Naive B cell (primary cell): ENCODE results near the gene OOEP. TPM values are rescaled to one million over a fixed set of nuclear protein-coding genes. Genes with fewer than 3 reads are reported as not detected.

Experiments used
- polyA plus RNA-seq, 6 donors: library from polyadenylated mRNA; unstranded; fragments of 300-500 nt; fragmentation: Illumina TruSeq; gene quantifications; one replicate each; pipeline ENCODE4 v1.2.3, GENCODE V29; 2021; ENCODE audit warnings: low read depth in 6 of 6

Gene OOEP
- polyA plus RNA-seq, 6 donors from 2014 or later: 0.35 TPM; not detected in 5

Other genes with a start within 250 kb of the OOEP start
- gene KHDC1L, start 144.4 kb downstream of the OOEP start, polyA plus RNA-seq: not detected
- 10 to 100 TPM in 1 of 6 donors, 1 to 10 TPM in 4, under 1 TPM in 1; 0.48 to 11.4 (median 2.6) TPM for gene KHDC1, start 106.7 kb downstream of the OOEP start, polyA plus RNA-seq
- gene DPPA5, start 15.6 kb downstream of the OOEP start, polyA plus RNA-seq: not detected
- not detected for gene KHDC3L, start 7.2 kb downstream of the OOEP start, polyA plus RNA-seq
- 1 to 10 TPM in 2 of 6 donors, under 1 TPM in 3, not detected in 1; 0.28 to 2.2 (median 0.41) TPM for gene DDX43, start 24.9 kb upstream of the OOEP start, polyA plus RNA-seq
- 10 to 100 TPM in 4 of 6 donors, 1 to 10 TPM in 2; 2.4 to 15.0 (median 10.3) TPM for gene CGAS, start 82.4 kb upstream of the OOEP start, polyA plus RNA-seq
- gene MTO1, start 91.8 kb upstream of the OOEP start, polyA plus RNA-seq: 10 to 100 TPM; 24.3 to 56.5 (median 30.8) TPM
- over 10,000 TPM in 1 of 6 donors, 1,000 to 10,000 TPM in 5; 7,111 to 10,868 (median 8,890) TPM for gene EEF1A1, start 151.1 kb upstream of the OOEP start, polyA plus RNA-seq